Gastrocnemius medialis (tissue), 4 donors: ENCODE data around the gene VAC14. TPM values are rescaled to one million over a fixed set of nuclear protein-coding genes. Genes with fewer than 3 reads are reported as not detected.

Source experiments
- ATAC-seq, 2 donors: fragments of 150-250 bp; one replicate each; pipeline ENCODE4 v1.9.1; 2016
- DNase-seq, 2 donors: peaks; one replicate each; pipeline ENCODE4 v3.0.0-alpha.2; 2019
- H3K27ac ChIP-seq, 4 donors: fragments of 200-600 bp; sonication (generic); 1 replicate in 1 of 4; 2 replicates in 3 of 4; pipeline ENCODE4 v1.5.1; 2016 to 2018; ENCODE audit warnings: mild to moderate bottlenecking in 2 of 4, moderate library complexity in 1 of 4
- H3K27me3 ChIP-seq, 3 donors: fragments of 200-600 bp; sonication (generic) in 2 of 3; 1 replicate in 1 of 3; 2 replicates in 2 of 3; pipeline versions ENCODE4 v1.5.1 to v1.6.0; 2016 to 2019; ENCODE audit warnings: mild to moderate bottlenecking in 1 of 3, moderate library complexity in 1 of 3
- H3K36me3 ChIP-seq, 2 donors: fragments of 200-600 bp; sonication (generic) in 1 of 2; one replicate each; pipeline ENCODE4 v1.5.1; 2017 to 2018
- H3K4me1 ChIP-seq, 2 donors: fragments of 200-600 bp; sonication (generic) in 1 of 2; one replicate each; pipeline ENCODE4 v1.5.1; 2016 to 2017; ENCODE audit warnings: mild to moderate bottlenecking in 2 of 2
- H3K4me3 ChIP-seq, 4 donors: fragments of 200-600 bp; sonication (generic) in 3 of 4; 1 replicate in 1 of 4; 2 replicates in 3 of 4; pipeline ENCODE4 v1.5.1; 2016 to 2019; ENCODE audit warnings: mild to moderate bottlenecking in 2 of 4
- H3K9me3 ChIP-seq, 3 donors: fragments of 200-600 bp; sonication (generic) in 2 of 3; 1 replicate in 1 of 3; 2 replicates in 2 of 3; pipeline ENCODE4 v1.5.1; 2016 to 2019
- CTCF ChIP-seq, 5 experiments: fragments of 450-650 bp in 3 of 5; fragments of 200-600 bp in 2 of 5; sonication (generic) in 2 of 5; IDR thresholded peaks in 4 of 5; conservative IDR thresholded peaks in 1 of 5; 1 replicate in 4 of 5; 2 replicates in 1 of 5; pipeline ENCODE4 v1.5.1; 2016 to 2019; ENCODE audit warnings: antibody characterized with exemption in 5 of 5, mild to moderate bottlenecking in 3 of 5, moderate library complexity in 3 of 5
- POLR2A ChIP-seq, 2 donors: fragments of 450-650 bp; IDR thresholded peaks; one replicate each; pipeline ENCODE4 v1.6.1; 2017; ENCODE audit warnings: antibody characterized with exemption in 2 of 2, mild to moderate bottlenecking in 2 of 2, moderate library complexity in 2 of 2
- in situ Hi-C, 4 donors: fragments of 200-750 bp; cut with MboI; loops; one replicate each; pipeline versions ENCODE4 v1.15.0 to v1.8.0; 2017; ENCODE audit warnings: low sequenced_read_pairs in 4 of 4
- intact Hi-C: fragments of 100-400 bp; cut with DNase I; formaldehyde crosslinking; loops from one replicate; pipeline ENCODE4 v1.15.1; 2023; ENCODE audit warnings: low total_unique reads
- total RNA-seq, 4 donors: library from RNA; depleted of rRNA; stranded (reverse); fragments of >200 nt; gene quantifications; one replicate each; pipeline versions ENCODE4 v1.1.0 to v1.2.3, GENCODE V29; 2016

The VAC14 gene
- total RNA-seq, 4 donors from 2014 or later = 19.8 to 30.9 (median 27.0) TPM

GRCh38 chr16:70788668-70789594, 12.0 kb downstream of the VAC14 start:
- in situ Hi-C loops = no loop called here
- Histone ChIP-seq H3K27ac (peak overlapping the region; percentile 27 to 75 (median 64)), H3K27me3 (no peaks in the 10 kb centered on the region), H3K9me3 (no peaks in the 10 kb centered on the region), H3K4me3 (no peak overlapping the region), H3K4me1 (peaks cover 21 to 22% of the 10 kb centered on the region in 2 donors), H3K36me3 (peaks cover 0 to 20% of the 10 kb centered on the region in 2 donors)
- intact Hi-C loops = no loop called here
- peak; percentile 94 to 95 for ATAC-seq
- peak; percentile 33 to 72 for DNase-seq
- TF ChIP-seq POLR2A (IDR thresholded peaks at IDR 0.05) (no peak), CTCF (IDR thresholded peaks at IDR 0.05 in 4 of 5, conservative IDR thresholded peaks at IDR 0.05 in 1 of 5) (no peak)

- Histone ChIP-seq H3K36me3 (peaks cover 0 to 47% of the 10 kb centered on the region in 2 donors), H3K27ac (no peak overlapping the region), H3K4me3 (no peak overlapping the region), H3K9me3 (no peaks in the 10 kb centered on the region), H3K27me3 (no peaks in the 10 kb centered on the region), H3K4me1 (peaks cover 21 to 22% of the 10 kb centered on the region in 2 donors)
- no peak for ATAC-seq
- in situ Hi-C loops (no loop called here), intact Hi-C loops (no loop called here)
- DNase-seq = no peak
- TF ChIP-seq POLR2A (IDR thresholded peaks at IDR 0.05) = no peak
- no peak for TF ChIP-seq CTCF (IDR thresholded peaks at IDR 0.05 in 4 of 5, conservative IDR thresholded peaks at IDR 0.05 in 1 of 5)
Measured at GRCh38 chr16:70786020-70786755, 14.8 kb downstream of the VAC14 start.

- DNase-seq (no peak), ATAC-seq (no peak)
- intact Hi-C loops (no loop called here), in situ Hi-C loops (no loop called here)
- peaks cover 21 to 22% of the 10 kb centered on the region in 2 donors for H3K4me1 ChIP-seq
- no peaks in the 10 kb centered on the region for H3K27me3 ChIP-seq
- H3K9me3 ChIP-seq = no peaks in the 10 kb centered on the region
- H3K4me3 ChIP-seq = no peak overlapping the region
- TF ChIP-seq POLR2A (IDR thresholded peaks at IDR 0.05) (no peak), CTCF (IDR thresholded peaks at IDR 0.05 in 4 of 5, conservative IDR thresholded peaks at IDR 0.05 in 1 of 5) (no peak)
- no peak overlapping the region for H3K27ac ChIP-seq
- H3K36me3 ChIP-seq = peaks cover 0 to 57% of the 10 kb centered on the region in 2 donors
Measured at GRCh38 chr16:70784692-70785555, 16.0 kb downstream of the VAC14 start.

GRCh38 chr16:70782237-70782636, 18.7 kb downstream of the VAC14 start:
- ATAC-seq (no peak), DNase-seq (no peak)
- no peak overlapping the region for H3K4me3 ChIP-seq
- H3K27me3 ChIP-seq = no peaks in the 10 kb centered on the region
- TF ChIP-seq CTCF (IDR thresholded peaks at IDR 0.05 in 4 of 5, conservative IDR thresholded peaks at IDR 0.05 in 1 of 5) (no peak), POLR2A (IDR thresholded peaks at IDR 0.05) (no peak)
- H3K9me3 ChIP-seq = no peaks in the 10 kb centered on the region
- H3K36me3 ChIP-seq = peaks cover 0 to 57% of the 10 kb centered on the region in 2 donors
- intact Hi-C loops = no loop called here
- peaks cover 8 to 10% of the 10 kb centered on the region in 2 donors for H3K4me1 ChIP-seq
- no peak overlapping the region for H3K27ac ChIP-seq
- in situ Hi-C loops = no loop called here
